RWPE1 (cell line): ENCODE measurements around the gene RIPOR3.
A peak's percentile ranks its signal among the peaks of the same experiment; 100 is the strongest.

Experiments used
- CTCF ChIA-PET: fragments of 350-600 bp; sonication (Branson Sonifier 250); formaldehyde crosslinking; extraction: SDS; loops from one replicate; lab custom pipeline; 2021; lab: Yijun Ruan, JAX
- POLR2A ChIA-PET: fragments of 400-600 bp; formaldehyde crosslinking; extraction: SDS; loops from one replicate; lab custom pipeline; 2020; ENCODE audit warnings: antibody characterized with exemption; ENCODE audit not compliant: low non-redundant PET; lab: Yijun Ruan, JAX
- DNase-seq: peaks from one replicate; pipeline ENCODE4 v3.0.0; 2012; ENCODE audit warnings: low spot score
- H3K27ac ChIP-seq: fragments of 450-650 bp; 2 replicates; pipeline ENCODE4 v1.5.1; 2017
- CTCF ChIP-seq: fragments of 450-650 bp; conservative IDR thresholded peaks from 2 replicates; pipeline ENCODE4 v1.5.1; 2017; ENCODE audit warnings: low read depth, mild to moderate bottlenecking

The RIPOR3 gene

GRCh38 chr20:50728981-50729874, 37.9 kb upstream of the RIPOR3 start:
- POLR2A ChIA-PET: interaction anchor here (0.5 to 0.7 kb wide), 3 partner anchors 11 to 580 kb away, joined by 3 to 5 read pairs (median 4); no protein-coding TSS in a partner anchor
- H3K27ac ChIP-seq: peak overlapping the region; percentile 79
- TF ChIP-seq CTCF: no peak
- DNase-seq: peak; percentile 95
- CTCF ChIA-PET: interaction anchor here (0.5 to 1.5 kb wide), 4 partner anchors 16 to 219 kb away, joined by 3 to 8 read pairs (median 4); no protein-coding TSS in a partner anchor

DNA sequence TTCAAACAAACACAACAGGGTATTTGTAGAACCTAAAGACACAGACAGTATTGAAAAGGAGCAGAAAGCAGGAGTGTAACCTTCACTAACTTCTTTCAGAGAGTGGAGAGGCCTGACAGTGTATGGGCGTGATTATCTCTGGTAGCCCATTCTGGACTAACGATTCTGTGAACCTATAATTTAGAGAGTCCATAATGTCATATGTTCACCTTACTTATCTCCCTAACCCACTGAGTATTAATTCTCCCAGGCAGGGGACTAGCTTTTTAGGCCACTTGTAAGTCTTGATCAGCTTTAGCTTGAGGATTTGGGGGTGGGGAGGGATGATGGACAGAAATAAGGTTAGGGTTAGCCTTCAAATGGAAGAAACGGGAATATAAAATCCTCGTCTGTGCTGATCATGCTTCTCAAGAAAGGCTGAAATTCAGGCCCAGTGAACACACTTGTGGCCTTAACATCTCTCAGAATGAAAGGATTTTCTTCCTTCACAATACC, 37.2 kb upstream of the RIPOR3 start:
- no peak for TF ChIP-seq CTCF
- POLR2A ChIA-PET: interaction anchor here (0.5 kb wide), 1 partner anchor 56 kb away, joined by 3 read pairs; no protein-coding TSS in a partner anchor
- CTCF ChIA-PET: interaction anchor here (0.5 to 1.2 kb wide), 2 partner anchors 17 to 22 kb away, joined by 3 to 8 read pairs; no protein-coding TSS in a partner anchor
- DNase-seq: no peak
- H3K27ac ChIP-seq: peak overlapping the region; percentile 70

DNA sequence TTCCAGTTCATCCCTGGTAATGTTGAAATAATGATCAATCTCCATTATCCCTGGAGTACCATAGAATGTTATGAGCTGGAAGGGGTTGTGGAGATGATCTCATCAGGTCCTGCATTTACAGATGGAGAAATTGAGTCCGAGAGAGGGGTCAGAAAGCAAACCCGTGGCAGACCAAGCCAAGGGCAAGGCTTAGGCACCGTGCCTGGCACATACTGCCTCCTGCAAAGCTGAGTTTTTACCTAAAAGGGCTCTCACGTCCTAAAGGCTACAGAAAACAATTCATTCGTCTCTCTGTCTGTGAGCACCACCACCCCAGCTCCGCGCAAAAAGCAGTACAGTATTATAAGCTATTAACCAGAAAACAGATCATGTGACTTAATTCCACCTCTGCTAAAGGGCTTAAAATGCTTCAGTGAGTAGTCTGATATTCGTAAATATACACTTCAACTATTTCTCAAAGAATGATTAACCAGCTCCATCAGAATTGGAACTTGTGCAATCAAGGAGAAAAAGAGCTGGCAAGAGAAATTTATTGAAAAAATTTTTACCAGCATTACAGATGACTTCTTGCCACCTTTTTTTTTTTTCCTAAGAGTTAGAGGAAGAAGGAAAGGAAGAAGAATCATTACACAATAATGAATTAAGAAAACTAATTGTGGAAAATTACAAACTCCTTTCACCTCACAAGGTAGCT, 36.6 kb upstream of the RIPOR3 start:
- no peak for TF ChIP-seq CTCF
- DNase-seq: no peak
- POLR2A ChIA-PET: no interaction called here
- H3K27ac ChIP-seq: no peak overlapping the region
- CTCF ChIA-PET: interaction anchor here (1.2 kb wide), 1 partner anchor 22 kb away, joined by 3 read pairs; no protein-coding TSS in a partner anchor

- no peak overlapping the region for H3K27ac ChIP-seq
- ChIA-PET CTCF (interaction anchor here (1.2 kb wide), 1 partner anchor 21 kb away, joined by 3 read pairs; no protein-coding TSS in a partner anchor), POLR2A (interaction anchor here (0.6 kb wide), 1 partner anchor 35 kb away, joined by 3 read pairs; no protein-coding TSS in a partner anchor)
- no peak for DNase-seq
- no peak for TF ChIP-seq CTCF
These were observed 35.8 kb upstream of the RIPOR3 start for GRCh38 chr20:50726955-50727791.

GRCh38 chr20:50725724-50726005, 34.3 kb upstream of the RIPOR3 start:
- POLR2A ChIA-PET: no interaction called here
- H3K27ac ChIP-seq: peak overlapping the region; percentile 74
- no peak for DNase-seq
- CTCF ChIA-PET: interaction anchor here (0.6 to 2.1 kb wide), 2 partner anchors 62 to 81 kb away, joined by 5 to 10 read pairs; no protein-coding TSS in a partner anchor
- TF ChIP-seq CTCF: no peak
